ENCODE data around the gene TRANK1. TPM values are rescaled to one million over a fixed set of nuclear protein-coding genes. Genes with fewer than 3 reads are reported as not detected.

The TRANK1 gene
- total and polyA plus RNA-seq, 2 experiments from 2014 or later = 1.8 to 6.7 TPM

- H3K27me3 Mint-ChIP-seq (ENCODE audit: insufficient read depth, low read depth, poor library complexity) = no peaks in the 10 kb centered on the region
These were observed 148.0 kb downstream of the TRANK1 start for GRCh38 chr3:36796881-36797280.

More at GRCh38 chr3:36796881-36797280, 148.0 kb downstream of the TRANK1 start:
- H3K27ac Mint-ChIP-seq = no peak overlapping the region
- Histone ChIP-seq H3K27me3 (ENCODE audit: insufficient read depth) (no peaks in the 10 kb centered on the region), H3K4me3 (no peak overlapping the region), H3K9me2 (ENCODE audit: insufficient read depth) (peaks cover under 1% of the 10 kb centered on the region; the same call in 1 of the 2 replicates), H3K79me2 (replicated peaks; ENCODE audit: insufficient read depth) (no peaks in the 10 kb centered on the region), H4K20me1 (replicated peaks; ENCODE audit: insufficient read depth) (no peaks in the 10 kb centered on the region), H3K27ac (ENCODE audit: low read depth) (no peak overlapping the region), H3K4me1 (ENCODE audit: insufficient read depth) (peaks cover 7% of the 10 kb centered on the region; the same call in 1 of the 2 replicates), H3K4me2 (no peak overlapping the region), H3K36me3 (ENCODE audit: insufficient read depth) (no peaks in the 10 kb centered on the region), H2AFZ (no peak overlapping the region), H3F3A (replicated peaks; ENCODE audit: low read depth) (no peaks in the 10 kb centered on the region)
- no peak for DNase-seq (ENCODE audit: low spot score)
- TF ChIP-seq POLR2AphosphoS5 (IDR thresholded peaks at IDR 0.05; ENCODE audit: low read depth) = no peak
- no peak for TF ChIP-seq NANOG (IDR thresholded peaks at IDR 0.05; ENCODE audit: borderline replicate concordance)
- TF ChIP-seq REST (IDR thresholded peaks at IDR 0.05; ENCODE audit: unreplicated experiment) = no peak
- TF ChIP-seq ZNF331 (CRISPR knock-in tag; IDR thresholded peaks at IDR 0.05; ENCODE audit: low read depth) = no peak
- no peak for TF ChIP-seq EZH2phosphoT487 (IDR thresholded peaks at IDR 0.05; ENCODE audit: unreplicated experiment)
- TF ChIP-seq ZNF114 (CRISPR knock-in tag; IDR thresholded peaks at IDR 0.05) = no peak
- TF ChIP-seq CTCF (conservative IDR thresholded peaks at IDR 0.05; ENCODE audit: low read depth in 2 of 2) = no peak
- TF ChIP-seq STAT1 (IDR thresholded peaks at IDR 0.05; ENCODE audit: unreplicated experiment) = no peak
- no peak for TF ChIP-seq JUNB (IDR thresholded peaks at IDR 0.05; ENCODE audit: unreplicated experiment)
- TF ChIP-seq ZNF462 (CRISPR knock-in tag; IDR thresholded peaks at IDR 0.05) = no peak
- no peak for TF ChIP-seq EZH2 (IDR thresholded peaks at IDR 0.05; ENCODE audit: low read depth, unreplicated experiment)
- no peak for TF ChIP-seq CREB1 (CRISPR knock-in tag; IDR thresholded peaks at IDR 0.05; ENCODE audit: low read depth)
- peaks cover 14% of the 10 kb centered on the region for H3K4me1 Mint-ChIP-seq
- no peaks in the 10 kb centered on the region for H3K9me3 Mint-ChIP-seq
- H3K36me3 Mint-ChIP-seq (ENCODE audit: low read depth) = no peaks in the 10 kb centered on the region
- no peak overlapping the region for H3K4me3 Mint-ChIP-seq
- no peak for ATAC-seq
